Stimulated activated CD8-positive, alpha-beta memory T cell treated with anti-CD3 and anti-CD28 coated beads, Interleukin-7, amount 100 ng/mL, for 4 hours (primary cell): Measurements from ENCODE around the gene NTM.

Experiments
- DNase-seq, 2 donors: peaks; one replicate each; pipeline ENCODE4 v3.0.0-alpha.2; 2020; ENCODE audit warnings: low read depth in 2 of 2

Gene NTM

DNA sequence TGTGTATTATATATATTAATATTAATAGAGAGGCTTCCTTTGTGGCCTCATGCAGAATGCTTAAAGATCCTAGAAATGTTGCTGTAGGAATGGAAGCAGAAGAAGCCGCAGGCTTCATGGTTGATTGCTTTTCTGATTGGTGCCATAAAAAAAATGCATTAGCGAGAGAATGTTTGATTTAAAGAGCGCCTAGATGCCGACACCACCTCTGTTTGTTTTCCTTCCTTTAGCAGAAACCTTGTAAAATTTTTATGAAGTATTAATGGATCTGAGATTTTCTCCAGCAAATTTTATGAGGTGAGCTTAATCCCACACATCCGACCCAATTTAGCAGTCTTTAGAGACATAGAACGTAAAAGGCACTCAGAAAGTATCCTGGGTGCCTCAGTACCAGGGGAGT is 587.5 kb downstream of the NTM start:
- no peak for DNase-seq

- no peak for DNase-seq
These were observed 592.4 kb downstream of the NTM start for GRCh38 chr11:131962818-131963217.

- DNase-seq: no peak
These were observed 594.5 kb downstream of the NTM start for GRCh38 chr11:131964698-131965483.

DNA sequence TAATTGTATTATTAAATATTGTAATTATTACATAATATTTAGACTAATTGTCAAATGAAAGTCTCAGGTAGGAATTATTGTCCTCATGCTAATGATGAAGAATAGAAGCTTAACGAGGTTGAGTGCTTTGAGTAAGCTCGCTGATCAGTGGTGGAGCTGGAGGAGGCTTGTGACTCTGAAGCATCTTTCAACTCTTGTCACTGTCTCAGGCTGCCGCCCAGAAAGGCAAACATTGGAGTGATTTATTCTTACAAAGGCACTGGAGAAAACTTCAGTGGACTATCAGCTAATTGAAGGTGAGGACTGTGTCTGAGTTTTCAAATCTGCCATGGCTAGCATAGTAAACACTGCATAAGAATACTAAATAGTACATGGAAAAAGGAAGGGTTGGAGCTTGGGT is 595.1 kb downstream of the NTM start:
- no peak for DNase-seq

GRCh38 chr11:131966667-131967066 is 596.3 kb downstream of the NTM start:
- DNase-seq: no peak

GRCh38 chr11:131969261-131969660 is 598.8 kb downstream of the NTM start:
- DNase-seq: no peak

DNA sequence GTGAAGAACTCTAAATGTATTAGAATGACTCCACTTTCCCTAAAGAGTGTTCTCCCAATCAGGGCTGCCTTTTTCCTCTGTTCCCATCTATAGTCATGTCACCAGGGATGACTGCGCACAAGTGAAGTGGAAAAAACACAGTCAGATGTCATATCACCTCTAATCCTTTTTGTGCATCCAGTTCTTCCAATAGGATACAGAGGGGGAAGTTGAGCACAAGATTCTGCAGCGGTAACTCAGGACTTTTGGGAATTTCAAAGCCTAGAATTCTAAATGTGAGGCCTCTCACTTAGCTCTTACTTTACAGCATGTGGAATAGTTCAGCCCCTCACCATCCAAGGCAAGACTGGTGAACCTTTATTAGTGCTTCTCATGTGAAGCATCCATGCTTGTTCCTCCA is 602.6 kb downstream of the NTM start:
- no peak for DNase-seq

GRCh38 chr11:131975619-131976018 is 605.2 kb downstream of the NTM start:
- no peak for DNase-seq

GRCh38 chr11:131976021-131976420 is 605.6 kb downstream of the NTM start:
- DNase-seq: no peak

DNA sequence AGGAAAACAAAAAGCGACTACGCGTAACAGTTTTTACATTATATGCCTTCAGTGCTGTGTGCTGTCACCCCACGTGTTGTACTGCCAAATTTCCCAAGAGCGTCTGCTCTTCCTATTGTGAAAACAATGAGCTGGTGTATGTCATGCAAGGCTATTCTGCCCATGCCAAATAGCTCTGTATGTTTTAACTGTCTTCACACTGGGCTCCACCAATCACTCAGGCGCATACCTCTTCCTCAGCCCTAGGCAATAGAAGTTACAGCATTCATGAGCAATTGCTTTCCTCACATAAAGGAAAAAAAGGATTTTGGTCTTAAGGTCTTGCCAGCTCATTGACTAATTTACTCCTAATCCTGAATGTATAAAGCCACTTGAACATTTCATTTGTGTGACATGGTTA is 606.8 kb downstream of the NTM start:
- no peak for DNase-seq

- DNase-seq: no peak
These were observed 607.4 kb downstream of the NTM start for GRCh38 chr11:131977854-131978253.

GRCh38 chr11:131978351-131978750 is 607.9 kb downstream of the NTM start:
- DNase-seq: no peak

DNA sequence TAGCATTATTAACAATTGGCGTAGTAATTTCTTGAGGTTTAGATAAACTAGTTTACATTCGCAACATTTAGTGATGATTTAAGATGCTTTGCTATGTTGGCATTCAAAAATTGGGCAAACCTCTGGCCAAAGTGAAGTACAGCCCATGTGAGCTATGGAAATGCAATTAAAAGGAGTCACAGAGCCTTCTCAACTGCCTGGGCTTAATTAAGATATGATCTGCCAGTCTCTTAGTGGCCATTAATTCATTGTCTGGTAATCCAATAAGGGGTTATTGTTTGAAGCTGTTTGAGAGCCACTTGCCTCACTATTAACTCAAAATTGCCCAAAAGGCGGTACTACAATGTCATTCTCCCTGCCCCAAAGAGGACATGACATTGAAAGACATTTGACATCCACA is 608.9 kb downstream of the NTM start:
- no peak for DNase-seq

DNA sequence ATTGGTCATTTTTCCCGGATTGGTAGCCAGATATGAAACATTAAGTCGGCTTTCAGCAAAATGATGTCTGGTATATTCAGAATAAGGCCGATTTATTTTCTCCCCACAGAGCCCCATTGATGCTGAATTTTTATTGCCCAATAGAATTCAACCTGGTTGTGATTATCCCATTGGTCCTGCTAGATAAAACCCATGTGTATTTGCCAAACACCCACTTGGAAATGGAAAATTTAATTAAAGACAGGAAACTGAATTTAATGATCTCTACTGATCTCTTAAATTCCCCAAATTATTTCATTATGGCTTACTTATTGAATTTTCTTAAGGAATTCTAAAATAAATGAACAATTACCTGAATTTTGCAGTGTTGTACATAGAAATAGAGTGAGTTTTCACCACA is 609.8 kb downstream of the NTM start:
- DNase-seq: no peak

DNA sequence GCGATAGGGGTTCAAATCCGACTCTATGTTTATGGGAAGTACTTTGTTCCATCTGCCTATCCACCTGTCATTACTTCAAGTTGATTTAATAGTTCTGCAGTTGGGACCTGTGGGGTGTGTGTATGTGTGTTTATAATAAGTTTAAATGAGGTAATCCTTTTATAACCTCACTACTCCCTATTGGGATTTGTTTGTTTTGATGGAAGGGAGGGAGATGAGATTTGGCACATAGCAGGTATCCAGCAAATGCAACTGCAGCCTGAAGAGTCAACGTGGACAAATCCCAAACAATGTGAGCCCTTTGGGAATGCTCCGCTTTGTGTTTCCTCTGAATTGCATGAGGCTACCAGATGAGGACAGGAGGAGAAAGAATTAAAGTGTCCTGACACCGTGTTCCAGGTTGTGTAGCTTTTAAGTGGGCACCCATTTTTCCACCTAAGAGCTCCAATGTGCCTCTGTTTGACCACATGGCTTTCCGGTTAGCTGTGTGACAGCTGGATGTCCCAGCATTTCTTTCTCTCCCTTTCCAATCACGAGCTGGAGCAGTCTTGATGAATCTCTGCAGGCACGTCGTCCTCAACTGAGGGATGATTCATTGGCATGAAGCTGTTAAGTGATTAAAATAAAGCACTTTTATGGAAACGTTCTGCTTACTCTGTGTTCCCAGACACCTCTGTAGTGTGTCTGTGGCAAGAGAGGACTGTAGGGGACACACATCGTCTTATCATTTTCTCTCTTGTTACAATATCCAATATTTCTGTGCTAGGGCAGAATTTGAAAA is 610.7 kb downstream of the NTM start:
- DNase-seq: no peak

- DNase-seq: no peak
These were observed 611.7 kb downstream of the NTM start for GRCh38 chr11:131982154-131982553.

GRCh38 chr11:131985846-131986301 is 615.5 kb downstream of the NTM start:
- no peak for DNase-seq

DNA sequence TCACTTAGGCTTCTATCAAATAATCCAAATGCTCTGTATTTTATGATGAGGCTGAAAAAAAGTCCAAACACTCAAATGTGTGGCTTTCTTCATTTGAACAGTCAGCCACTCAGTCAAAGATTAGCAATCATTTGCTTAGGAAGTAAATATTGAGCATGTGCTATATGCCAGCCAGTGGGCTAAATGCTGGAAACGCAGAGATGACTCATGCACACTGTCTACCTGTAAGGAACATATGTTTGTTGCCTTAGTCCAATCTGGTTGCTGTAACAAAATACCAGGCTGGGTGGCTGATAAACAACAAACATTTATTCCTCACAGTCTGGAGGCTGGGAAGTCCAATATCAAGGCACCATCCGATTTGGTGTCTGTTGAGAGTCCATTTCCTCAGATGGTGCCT is 617.3 kb downstream of the NTM start:
- DNase-seq: no peak

- DNase-seq: no peak
These were observed 621.2 kb downstream of the NTM start for GRCh38 chr11:131991606-131992005.

DNA sequence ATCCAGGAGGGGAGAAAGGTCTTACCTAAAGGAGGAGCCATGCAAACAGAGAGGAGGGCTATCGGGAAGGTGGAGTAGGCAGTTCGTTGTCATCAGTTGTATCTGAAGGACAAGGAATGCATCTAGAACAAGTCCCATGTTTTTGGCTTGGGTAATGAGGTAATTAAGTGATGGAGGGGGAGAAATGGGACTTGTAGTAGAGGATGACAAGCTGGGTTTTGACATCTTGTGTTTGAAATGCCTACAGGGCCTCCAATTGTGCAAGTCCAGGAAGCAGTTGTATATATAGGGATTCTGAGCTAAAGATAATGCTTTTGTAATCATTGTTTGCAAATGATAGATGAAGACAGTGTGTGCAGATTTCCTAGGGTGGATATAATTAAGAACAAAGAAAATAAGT is 622.8 kb downstream of the NTM start:
- no peak for DNase-seq

GRCh38 chr11:131998020-131998419 is 627.6 kb downstream of the NTM start:
- DNase-seq: no peak

- DNase-seq: no peak
These were observed 628.7 kb downstream of the NTM start for GRCh38 chr11:131999084-131999483.

- no peak for DNase-seq
These were observed 629.5 kb downstream of the NTM start for GRCh38 chr11:131999955-132000354.
